ENCODE measurements around the gene DGCR2.

DGCR2 gene

GRCh38 chr22:19103880-19104821, 18.1 kb downstream of the DGCR2 start:
- DNase-seq (ENCODE audit: low read depth) = peak; percentile 70
- Histone ChIP-seq H3K27me3 (replicated peaks; ENCODE audit: control insufficient read depth, insufficient read depth, low read length) (no peaks in the 10 kb centered on the region), H3K4me1 (ENCODE audit: control insufficient read depth, insufficient read depth, low read length) (peaks cover 31% of the 10 kb centered on the region), H3K9me3 (ENCODE audit: control insufficient read depth, low read length) (no peaks in the 10 kb centered on the region), H3K9ac (ENCODE audit: low read length) (no peak overlapping the region), H3K4me3 (ENCODE audit: low read length) (no peak overlapping the region), H3K36me3 (ENCODE audit: control insufficient read depth, insufficient read depth, low read length, severe bottlenecking) (no peaks in the 10 kb centered on the region)

- no peak overlapping the region for H3K4me3 ChIP-seq (ENCODE audit: low read length)
- no peaks in the 10 kb centered on the region for H3K4me1 ChIP-seq (ENCODE audit: control insufficient read depth, insufficient read depth, low read length)
- no peak overlapping the region for H3K9ac ChIP-seq (ENCODE audit: low read length)
- peaks cover 6% of the 10 kb centered on the region for H3K36me3 ChIP-seq (ENCODE audit: control insufficient read depth, insufficient read depth, low read length, severe bottlenecking)
- H3K9me3 ChIP-seq (ENCODE audit: control insufficient read depth, low read length) = no peaks in the 10 kb centered on the region
- H3K27me3 ChIP-seq (replicated peaks; ENCODE audit: control insufficient read depth, insufficient read depth, low read length) = no peaks in the 10 kb centered on the region
- DNase-seq (ENCODE audit: low read depth) = no peak
Measured at GRCh38 chr22:19098157-19098556, 24.1 kb downstream of the DGCR2 start.

GRCh38 chr22:19097518-19097917, 24.7 kb downstream of the DGCR2 start:
- DNase-seq (ENCODE audit: low read depth) = no peak
- Histone ChIP-seq H3K9me3 (ENCODE audit: control insufficient read depth, low read length) (no peaks in the 10 kb centered on the region), H3K4me3 (ENCODE audit: low read length) (no peak overlapping the region), H3K27me3 (replicated peaks; ENCODE audit: control insufficient read depth, insufficient read depth, low read length) (no peaks in the 10 kb centered on the region), H3K36me3 (ENCODE audit: control insufficient read depth, insufficient read depth, low read length, severe bottlenecking) (peaks cover 6% of the 10 kb centered on the region), H3K4me1 (ENCODE audit: control insufficient read depth, insufficient read depth, low read length) (no peaks in the 10 kb centered on the region), H3K9ac (ENCODE audit: low read length) (no peak overlapping the region)

GRCh38 chr22:19096555-19096954, 25.7 kb downstream of the DGCR2 start:
- H3K4me3 ChIP-seq (ENCODE audit: low read length) = no peak overlapping the region
- no peak overlapping the region for H3K9ac ChIP-seq (ENCODE audit: low read length)
- no peaks in the 10 kb centered on the region for H3K4me1 ChIP-seq (ENCODE audit: control insufficient read depth, insufficient read depth, low read length)
- peaks cover 6% of the 10 kb centered on the region for H3K36me3 ChIP-seq (ENCODE audit: control insufficient read depth, insufficient read depth, low read length, severe bottlenecking)
- H3K9me3 ChIP-seq (ENCODE audit: control insufficient read depth, low read length) = no peaks in the 10 kb centered on the region
- DNase-seq (ENCODE audit: low read depth) = no peak
- H3K27me3 ChIP-seq (replicated peaks; ENCODE audit: control insufficient read depth, insufficient read depth, low read length) = no peaks in the 10 kb centered on the region

- Histone ChIP-seq H3K27me3 (replicated peaks; ENCODE audit: control insufficient read depth, insufficient read depth, low read length) (no peaks in the 10 kb centered on the region), H3K4me3 (ENCODE audit: low read length) (no peak overlapping the region), H3K9ac (ENCODE audit: low read length) (no peak overlapping the region), H3K36me3 (ENCODE audit: control insufficient read depth, insufficient read depth, low read length, severe bottlenecking) (peaks cover 6% of the 10 kb centered on the region), H3K9me3 (ENCODE audit: control insufficient read depth, low read length) (no peaks in the 10 kb centered on the region), H3K4me1 (ENCODE audit: control insufficient read depth, insufficient read depth, low read length) (no peaks in the 10 kb centered on the region)
- no peak for DNase-seq (ENCODE audit: low read depth)
Measured at GRCh38 chr22:19094393-19094997, 27.7 kb downstream of the DGCR2 start.

GRCh38 chr22:19092725-19093124, 29.5 kb downstream of the DGCR2 start:
- Histone ChIP-seq H3K27me3 (replicated peaks; ENCODE audit: control insufficient read depth, insufficient read depth, low read length) (no peaks in the 10 kb centered on the region), H3K9ac (ENCODE audit: low read length) (no peak overlapping the region), H3K4me3 (ENCODE audit: low read length) (no peak overlapping the region), H3K9me3 (ENCODE audit: control insufficient read depth, low read length) (no peaks in the 10 kb centered on the region), H3K4me1 (ENCODE audit: control insufficient read depth, insufficient read depth, low read length) (no peaks in the 10 kb centered on the region), H3K36me3 (ENCODE audit: control insufficient read depth, insufficient read depth, low read length, severe bottlenecking) (peaks cover 14% of the 10 kb centered on the region)
- DNase-seq (ENCODE audit: low read depth) = no peak

- no peak overlapping the region for H3K4me3 ChIP-seq (ENCODE audit: low read length)
- H3K36me3 ChIP-seq (ENCODE audit: control insufficient read depth, insufficient read depth, low read length, severe bottlenecking) = peaks cover 18% of the 10 kb centered on the region
- DNase-seq (ENCODE audit: low read depth) = no peak
- H3K4me1 ChIP-seq (ENCODE audit: control insufficient read depth, insufficient read depth, low read length) = peaks cover 14% of the 10 kb centered on the region
- H3K9ac ChIP-seq (ENCODE audit: low read length) = no peak overlapping the region
- no peaks in the 10 kb centered on the region for H3K27me3 ChIP-seq (replicated peaks; ENCODE audit: control insufficient read depth, insufficient read depth, low read length)
- H3K9me3 ChIP-seq (ENCODE audit: control insufficient read depth, low read length) = no peaks in the 10 kb centered on the region
Measured at GRCh38 chr22:19090586-19091127, 31.6 kb downstream of the DGCR2 start.

GRCh38 chr22:19090183-19090582, 32.0 kb downstream of the DGCR2 start:
- Histone ChIP-seq H3K9me3 (ENCODE audit: control insufficient read depth, low read length) (no peaks in the 10 kb centered on the region), H3K9ac (ENCODE audit: low read length) (no peak overlapping the region), H3K4me3 (ENCODE audit: low read length) (no peak overlapping the region), H3K36me3 (ENCODE audit: control insufficient read depth, insufficient read depth, low read length, severe bottlenecking) (peaks cover 18% of the 10 kb centered on the region), H3K27me3 (replicated peaks; ENCODE audit: control insufficient read depth, insufficient read depth, low read length) (no peaks in the 10 kb centered on the region), H3K4me1 (ENCODE audit: control insufficient read depth, insufficient read depth, low read length) (peaks cover 18% of the 10 kb centered on the region)
- DNase-seq (ENCODE audit: low read depth) = no peak

- H3K36me3 ChIP-seq (ENCODE audit: control insufficient read depth, insufficient read depth, low read length, severe bottlenecking) = peaks cover 18% of the 10 kb centered on the region
- no peak overlapping the region for H3K4me3 ChIP-seq (ENCODE audit: low read length)
- H3K9ac ChIP-seq (ENCODE audit: low read length) = no peak overlapping the region
- H3K27me3 ChIP-seq (replicated peaks; ENCODE audit: control insufficient read depth, insufficient read depth, low read length) = no peaks in the 10 kb centered on the region
- peaks cover 21% of the 10 kb centered on the region for H3K4me1 ChIP-seq (ENCODE audit: control insufficient read depth, insufficient read depth, low read length)
- DNase-seq (ENCODE audit: low read depth) = no peak
- no peaks in the 10 kb centered on the region for H3K9me3 ChIP-seq (ENCODE audit: control insufficient read depth, low read length)
Measured at GRCh38 chr22:19088866-19089595, 33.2 kb downstream of the DGCR2 start.

GRCh38 chr22:19086896-19087295, 35.3 kb downstream of the DGCR2 start:
- no peaks in the 10 kb centered on the region for H3K27me3 ChIP-seq (replicated peaks; ENCODE audit: control insufficient read depth, insufficient read depth, low read length)
- DNase-seq (ENCODE audit: low read depth) = peak; percentile 31
- H3K36me3 ChIP-seq (ENCODE audit: control insufficient read depth, insufficient read depth, low read length, severe bottlenecking) = peaks cover 18% of the 10 kb centered on the region

GRCh38 chr22:19086417-19086816, 35.8 kb downstream of the DGCR2 start:
- Histone ChIP-seq H3K9me3 (ENCODE audit: control insufficient read depth, low read length) (no peaks in the 10 kb centered on the region), H3K9ac (ENCODE audit: low read length) (no peak overlapping the region), H3K4me1 (ENCODE audit: control insufficient read depth, insufficient read depth, low read length) (peaks cover 21% of the 10 kb centered on the region), H3K36me3 (ENCODE audit: control insufficient read depth, insufficient read depth, low read length, severe bottlenecking) (peaks cover 18% of the 10 kb centered on the region), H3K4me3 (ENCODE audit: low read length) (no peak overlapping the region), H3K27me3 (replicated peaks; ENCODE audit: control insufficient read depth, insufficient read depth, low read length) (no peaks in the 10 kb centered on the region)
- no peak for DNase-seq (ENCODE audit: low read depth)

More at GRCh38 chr22:19086896-19087295, 35.3 kb downstream of the DGCR2 start:
- no peaks in the 10 kb centered on the region for H3K9me3 ChIP-seq (ENCODE audit: control insufficient read depth, low read length)
- no peak overlapping the region for H3K9ac ChIP-seq (ENCODE audit: low read length)
- no peak overlapping the region for H3K4me3 ChIP-seq (ENCODE audit: low read length)
- peaks cover 21% of the 10 kb centered on the region for H3K4me1 ChIP-seq (ENCODE audit: control insufficient read depth, insufficient read depth, low read length)

Data from adipocyte (in vitro differentiated cells).